IPS-15b (cell line): Measurements from ENCODE around the gene RSPO4.

Source experiments
- H3K27me3 ChIP-seq: one replicate; pipeline ENCODE4 v1.6.1; 2013; ENCODE audit warnings: low read length; ENCODE audit not compliant: control insufficient read depth, insufficient read depth
- H3K36me3 ChIP-seq: one replicate; pipeline ENCODE4 v1.6.1; 2013; ENCODE audit warnings: low read length; ENCODE audit not compliant: control insufficient read depth, insufficient read depth
- H3K4me1 ChIP-seq: one replicate; pipeline ENCODE4 v1.6.1; 2013; ENCODE audit warnings: mild to moderate bottlenecking, low read length; ENCODE audit not compliant: control insufficient read depth, insufficient read depth
- H3K4me3 ChIP-seq: one replicate; pipeline ENCODE4 v1.5.1; 2013; ENCODE audit warnings: low read depth, low read length
- H3K9ac ChIP-seq: one replicate; pipeline ENCODE4 v1.6.1; 2013; ENCODE audit warnings: low read depth, mild to moderate bottlenecking, low read length
- H3K9me3 ChIP-seq: one replicate; pipeline ENCODE4 v1.6.1; 2013; ENCODE audit warnings: mild to moderate bottlenecking, low read length; ENCODE audit not compliant: control insufficient read depth, insufficient read depth

Gene RSPO4

GRCh38 chr20:1020614-1021013 is 18.5 kb upstream of the RSPO4 start:
- H3K27me3 ChIP-seq = peaks cover 2% of the 10 kb centered on the region
- H3K36me3 ChIP-seq = no peaks in the 10 kb centered on the region
- H3K4me1 ChIP-seq = no peaks in the 10 kb centered on the region
- H3K9me3 ChIP-seq = no peaks in the 10 kb centered on the region
- no peak overlapping the region for H3K4me3 ChIP-seq
- H3K9ac ChIP-seq = no peak overlapping the region

- Histone ChIP-seq H3K36me3 (no peaks in the 10 kb centered on the region), H3K27me3 (peaks cover 2% of the 10 kb centered on the region), H3K9me3 (no peaks in the 10 kb centered on the region), H3K9ac (no peak overlapping the region), H3K4me3 (no peak overlapping the region), H3K4me1 (no peaks in the 10 kb centered on the region)
Observed at GRCh38 chr20:1019344-1019743, 17.2 kb upstream of the RSPO4 start.

GRCh38 chr20:1017677-1018076 is 15.6 kb upstream of the RSPO4 start:
- Histone ChIP-seq H3K4me3 (no peak overlapping the region), H3K36me3 (no peaks in the 10 kb centered on the region), H3K27me3 (peaks cover 2% of the 10 kb centered on the region), H3K9ac (no peak overlapping the region), H3K9me3 (no peaks in the 10 kb centered on the region), H3K4me1 (no peaks in the 10 kb centered on the region)

- Histone ChIP-seq H3K36me3 (no peaks in the 10 kb centered on the region), H3K9me3 (no peaks in the 10 kb centered on the region), H3K9ac (no peak overlapping the region), H3K4me1 (no peaks in the 10 kb centered on the region), H3K27me3 (no peaks in the 10 kb centered on the region), H3K4me3 (no peak overlapping the region)
Observed at GRCh38 chr20:1015181-1015580, 13.1 kb upstream of the RSPO4 start.

GRCh38 chr20:1014471-1014870 is 12.4 kb upstream of the RSPO4 start:
- Histone ChIP-seq H3K27me3 (no peaks in the 10 kb centered on the region), H3K9me3 (no peaks in the 10 kb centered on the region), H3K4me3 (no peak overlapping the region), H3K4me1 (no peaks in the 10 kb centered on the region), H3K9ac (no peak overlapping the region), H3K36me3 (no peaks in the 10 kb centered on the region)

GRCh38 chr20:1013566-1014340 is 11.6 kb upstream of the RSPO4 start:
- H3K27me3 ChIP-seq = no peaks in the 10 kb centered on the region
- H3K4me1 ChIP-seq = no peaks in the 10 kb centered on the region

GRCh38 chr20:1012359-1013168 is 10.5 kb upstream of the RSPO4 start:
- no peaks in the 10 kb centered on the region for H3K9me3 ChIP-seq
- H3K27me3 ChIP-seq = no peaks in the 10 kb centered on the region
- no peaks in the 10 kb centered on the region for H3K36me3 ChIP-seq
- H3K4me1 ChIP-seq = no peaks in the 10 kb centered on the region
- H3K4me3 ChIP-seq = no peak overlapping the region
- no peak overlapping the region for H3K9ac ChIP-seq

More at GRCh38 chr20:1013566-1014340, 11.6 kb upstream of the RSPO4 start:
- Histone ChIP-seq H3K4me3 (no peak overlapping the region), H3K36me3 (no peaks in the 10 kb centered on the region), H3K9ac (no peak overlapping the region), H3K9me3 (no peaks in the 10 kb centered on the region)

GRCh38 chr20:1010659-1011058 is 8.5 kb upstream of the RSPO4 start:
- no peak overlapping the region for H3K4me3 ChIP-seq
- no peaks in the 10 kb centered on the region for H3K36me3 ChIP-seq
- no peaks in the 10 kb centered on the region for H3K4me1 ChIP-seq
- no peak overlapping the region for H3K9ac ChIP-seq
- no peaks in the 10 kb centered on the region for H3K27me3 ChIP-seq
- no peaks in the 10 kb centered on the region for H3K9me3 ChIP-seq

- Histone ChIP-seq H3K9me3 (no peaks in the 10 kb centered on the region), H3K27me3 (peaks cover 15% of the 10 kb centered on the region), H3K9ac (peak overlapping the region; percentile 16), H3K4me3 (no peak overlapping the region), H3K36me3 (no peaks in the 10 kb centered on the region), H3K4me1 (peaks cover 2% of the 10 kb centered on the region)
Observed at GRCh38 chr20:1005452-1006027, 3.4 kb upstream of the RSPO4 start.

- Histone ChIP-seq H3K36me3 (no peaks in the 10 kb centered on the region), H3K9me3 (no peaks in the 10 kb centered on the region), H3K9ac (no peak overlapping the region), H3K4me3 (no peak overlapping the region), H3K27me3 (peaks cover 18% of the 10 kb centered on the region), H3K4me1 (peaks cover 2% of the 10 kb centered on the region)
Observed at GRCh38 chr20:1003920-1004697, 2.0 kb upstream of the RSPO4 start.
